GM21526 (cell line): ENCODE data around the gene CA10.

Source experiments
- ATAC-seq: cut with Tn5 transposase; IDR thresholded peaks from one replicate; pipeline ENCODE4 v1.9.1; 2021; ENCODE audit warnings: moderate library complexity; ENCODE audit not compliant: unreplicated experiment, low FRiP score

The CA10 gene

GRCh38 chr17:51890710-51891109 lies 267.8 kb downstream of the CA10 start:
- no peak for ATAC-seq

DNA sequence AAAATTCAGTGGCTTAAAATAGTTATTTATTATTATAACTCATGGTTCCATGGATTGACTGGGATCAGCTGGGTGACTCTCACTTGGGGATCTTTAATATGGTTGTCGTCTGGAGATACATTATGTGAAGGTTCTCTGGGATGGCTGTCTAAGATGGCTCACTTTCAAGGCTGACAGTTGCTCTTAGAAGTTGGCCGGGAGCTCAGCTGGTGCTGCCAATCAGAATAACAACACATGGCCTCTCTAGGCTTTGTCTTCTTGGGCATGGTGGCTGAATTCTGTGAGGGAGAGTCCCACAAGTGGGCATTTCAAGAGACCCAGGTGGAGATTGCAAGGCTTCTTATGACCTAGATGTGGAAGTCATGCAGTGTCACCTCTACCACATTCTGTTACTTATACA lies 269.7 kb downstream of the CA10 start:
- no peak for ATAC-seq

- ATAC-seq: no peak
Measured at GRCh38 chr17:51876986-51877385, 281.5 kb downstream of the CA10 start.

- no peak for ATAC-seq
Measured at GRCh38 chr17:51873302-51873701, 285.2 kb downstream of the CA10 start.

GRCh38 chr17:51869387-51869786 lies 289.1 kb downstream of the CA10 start:
- no peak for ATAC-seq

DNA sequence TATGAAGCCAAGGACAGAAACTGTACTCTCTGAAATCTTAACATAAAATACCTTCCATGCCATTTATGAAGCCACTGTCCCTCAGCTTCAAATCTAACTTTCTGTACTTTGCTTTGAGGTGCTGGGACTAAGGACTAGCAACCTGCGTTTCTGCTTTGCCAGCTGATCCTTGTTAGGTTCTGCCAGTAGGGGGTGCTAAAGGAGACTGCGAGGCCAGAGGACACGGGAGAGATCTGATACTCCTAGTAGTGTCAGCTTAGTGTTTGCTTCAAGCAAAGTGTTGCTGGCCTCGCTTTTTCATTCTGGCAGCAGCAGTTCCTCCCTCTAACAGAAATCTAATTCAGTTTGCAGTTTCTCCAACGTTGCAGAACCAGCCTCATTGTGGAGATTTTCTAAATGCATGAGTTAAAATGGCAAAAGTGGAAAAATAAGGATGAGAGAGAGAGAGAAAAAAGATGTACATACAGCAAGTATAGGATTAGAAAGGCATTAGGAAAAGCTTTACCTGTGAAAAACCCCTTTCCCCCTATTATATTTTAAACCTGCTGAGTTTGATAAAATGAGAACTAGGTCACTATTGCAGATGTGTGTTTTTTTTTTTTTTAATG lies 297.5 kb downstream of the CA10 start:
- no peak for ATAC-seq

DNA sequence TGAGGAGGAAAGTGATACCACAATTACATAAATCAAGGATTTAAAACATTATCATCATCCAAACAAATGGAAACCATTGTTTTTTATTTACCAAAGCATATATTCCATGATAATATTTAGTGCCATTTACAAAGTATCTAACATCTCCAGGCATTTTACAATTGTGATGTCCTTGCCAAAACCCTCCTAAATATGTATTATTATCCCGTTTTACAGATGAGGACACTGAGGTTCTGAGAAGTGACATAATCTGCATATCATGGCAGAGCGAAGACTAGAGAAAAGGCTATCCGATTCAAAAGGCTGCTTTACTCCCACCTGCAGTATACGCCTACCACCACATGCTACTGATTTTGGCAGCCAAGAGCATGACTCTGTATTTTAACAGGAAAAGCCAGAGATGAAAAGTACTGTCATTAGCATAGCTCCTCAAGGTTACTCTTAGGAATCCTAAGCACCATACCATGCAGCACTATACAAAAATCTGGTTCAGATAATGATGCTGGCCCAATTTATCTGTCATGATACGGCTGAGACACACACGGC lies 301.4 kb downstream of the CA10 start:
- no peak for ATAC-seq

- no peak for ATAC-seq
Measured at GRCh38 chr17:51855806-51856205, 302.7 kb downstream of the CA10 start.

GRCh38 chr17:51853857-51854256 lies 304.7 kb downstream of the CA10 start:
- no peak for ATAC-seq

- no peak for ATAC-seq
Measured at GRCh38 chr17:51852603-51853002, 305.9 kb downstream of the CA10 start.

DNA sequence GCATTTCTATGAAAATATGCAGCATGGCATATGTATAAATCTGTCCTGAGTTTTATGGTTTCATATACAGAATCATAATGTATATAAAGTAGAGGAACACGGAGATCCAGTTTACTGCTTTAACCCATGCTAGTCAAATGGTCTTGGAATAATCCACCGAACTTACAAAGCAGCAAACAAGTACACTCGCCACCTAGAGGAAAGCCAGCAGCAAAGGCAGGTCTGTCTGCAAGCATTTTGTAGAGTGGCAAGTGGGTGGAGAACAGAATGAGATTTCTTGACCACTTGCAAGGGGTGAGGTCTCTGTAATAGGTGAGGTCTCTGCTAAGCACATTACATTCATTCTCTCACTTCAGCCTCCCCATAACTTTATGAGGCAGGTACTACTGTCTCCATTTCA lies 308.3 kb downstream of the CA10 start:
- ATAC-seq: no peak

DNA sequence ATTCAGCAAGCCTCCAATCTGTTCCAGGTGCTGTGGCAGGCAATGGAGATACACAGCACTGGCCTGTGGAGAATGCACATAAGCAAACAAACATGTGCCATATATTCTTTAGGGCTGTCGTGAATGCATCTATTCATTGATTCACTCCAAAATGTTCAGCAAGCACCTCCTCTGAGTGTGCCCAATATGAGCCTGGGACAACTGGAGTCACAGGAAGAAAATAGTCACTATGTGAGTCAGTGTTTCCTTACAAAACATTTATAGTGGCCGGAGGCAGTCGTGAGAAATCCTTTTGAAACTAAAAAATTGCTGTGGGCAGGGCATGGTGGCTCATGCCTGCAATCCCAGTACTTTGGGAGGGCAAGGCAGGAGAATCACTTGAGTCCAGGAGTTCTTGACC lies 310.1 kb downstream of the CA10 start:
- no peak for ATAC-seq

- no peak for ATAC-seq
Measured at GRCh38 chr17:51846566-51846965, 311.9 kb downstream of the CA10 start.

DNA sequence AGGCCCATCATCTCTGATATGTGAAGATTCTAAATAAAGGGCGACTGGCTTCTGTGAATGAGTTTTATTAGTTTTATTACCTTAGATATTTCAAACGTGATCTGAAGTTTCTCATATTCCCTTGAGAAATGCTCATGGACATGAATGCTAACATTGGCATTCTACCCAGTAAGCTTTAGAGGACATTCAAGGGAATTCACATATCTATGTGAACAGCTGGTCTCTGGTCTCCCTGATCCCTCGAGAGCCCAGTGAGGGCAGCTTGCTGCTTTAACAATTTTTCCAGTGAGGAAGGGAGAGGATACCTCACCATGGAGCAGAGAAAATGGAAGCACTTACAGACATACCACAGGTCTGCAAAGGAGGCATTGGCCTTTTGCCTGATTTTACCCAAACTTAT lies 312.7 kb downstream of the CA10 start:
- no peak for ATAC-seq

GRCh38 chr17:51842763-51843162 lies 315.8 kb downstream of the CA10 start:
- no peak for ATAC-seq

GRCh38 chr17:51841669-51842068 lies 316.8 kb downstream of the CA10 start:
- ATAC-seq: no peak

GRCh38 chr17:51840688-51841087 lies 317.8 kb downstream of the CA10 start:
- no peak for ATAC-seq

DNA sequence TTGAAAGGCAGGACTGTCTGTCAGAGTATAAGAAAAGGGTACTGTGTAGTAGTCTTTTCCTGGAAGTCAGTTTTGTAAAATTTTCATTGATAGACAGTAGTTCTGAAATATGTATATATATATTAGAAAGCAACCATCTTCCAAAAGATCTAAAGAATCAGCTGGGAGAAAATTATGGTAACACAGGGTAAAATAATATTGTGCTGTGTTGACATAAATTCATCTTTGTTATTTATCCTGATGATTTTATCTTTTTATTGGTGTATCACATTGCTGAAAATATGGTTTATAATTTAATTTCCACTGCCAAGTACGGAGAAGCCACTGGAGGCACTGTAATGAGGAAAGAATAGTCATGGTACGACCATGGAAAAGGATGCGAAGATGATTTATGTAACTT lies 324.9 kb downstream of the CA10 start:
- no peak for ATAC-seq

DNA sequence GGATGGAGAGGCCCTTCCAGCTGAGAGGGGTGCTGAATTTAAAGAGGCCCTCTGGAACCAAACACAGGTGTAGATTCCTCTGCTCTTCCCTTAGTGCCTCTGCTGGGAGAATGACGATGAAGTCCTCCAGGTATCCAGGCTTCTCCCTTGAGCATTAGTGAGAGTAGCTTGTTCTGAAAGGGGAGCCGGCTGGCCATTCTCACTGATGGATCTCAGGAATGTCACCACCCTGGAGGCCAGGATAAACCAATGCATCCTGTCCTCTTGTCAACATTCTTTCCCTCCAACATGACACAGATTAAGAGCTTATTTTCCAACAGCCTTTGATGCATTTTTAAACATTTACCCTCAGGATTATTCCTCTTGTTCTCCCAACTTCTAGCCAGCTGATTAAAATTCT lies 325.5 kb downstream of the CA10 start:
- no peak for ATAC-seq

GRCh38 chr17:51830886-51831285 lies 327.6 kb downstream of the CA10 start:
- ATAC-seq: no peak

DNA sequence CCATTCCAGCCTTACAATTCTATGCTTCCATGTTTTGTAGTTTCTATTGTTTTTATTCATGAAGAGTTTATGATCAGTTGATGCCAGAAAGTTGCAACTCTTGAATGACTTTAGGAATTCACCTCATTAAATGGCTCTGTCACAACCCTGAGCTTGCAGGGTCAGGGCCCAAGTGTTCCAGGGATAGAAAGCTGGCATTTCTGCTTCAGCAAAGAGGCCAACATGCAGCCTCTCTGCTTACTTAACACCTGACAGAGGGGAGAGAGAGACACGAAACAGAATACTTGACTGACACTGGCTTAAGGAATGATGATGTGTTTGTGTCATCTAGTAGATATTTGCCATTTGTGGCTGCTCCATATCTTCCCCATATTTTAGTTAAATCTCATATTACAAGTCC lies 328.1 kb downstream of the CA10 start:
- ATAC-seq: no peak

DNA sequence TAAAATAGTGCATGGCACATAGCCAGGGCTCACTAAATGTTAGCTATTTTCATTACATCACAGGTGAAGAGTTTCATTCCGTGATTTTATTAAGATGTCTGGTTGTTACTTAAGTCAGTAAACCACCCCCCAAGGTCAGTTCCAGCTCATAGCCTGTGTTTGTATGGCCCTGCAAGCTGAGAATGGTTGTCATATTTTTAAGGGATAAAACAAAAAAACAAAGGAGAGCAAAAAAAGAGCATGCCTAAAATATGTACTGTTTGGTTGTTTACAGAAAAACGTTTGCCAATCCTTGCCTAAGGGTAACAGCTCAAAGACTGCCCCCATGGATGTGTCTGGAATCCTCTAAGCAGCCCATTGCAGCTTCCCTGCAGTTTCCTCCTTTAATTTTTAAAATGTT lies 329.6 kb downstream of the CA10 start:
- no peak for ATAC-seq

DNA sequence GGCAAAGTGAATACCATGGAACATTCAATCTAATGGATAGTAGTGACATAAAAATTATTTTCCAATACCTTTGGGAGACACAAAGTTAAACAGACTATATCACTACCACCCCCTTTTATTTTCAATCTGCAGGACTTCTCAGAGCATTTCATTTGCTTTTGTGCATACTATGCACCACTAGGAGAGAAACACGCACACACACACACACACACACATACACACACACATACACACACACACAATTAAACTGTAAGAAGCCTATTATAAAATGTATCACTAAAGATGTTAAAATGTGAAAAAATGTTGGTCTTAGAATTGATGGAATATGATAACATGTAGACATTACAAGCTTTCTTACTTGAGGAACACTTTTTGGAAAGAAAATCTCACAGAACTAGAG lies 331.4 kb downstream of the CA10 start:
- no peak for ATAC-seq
